Measurements from ENCODE around the gene BROX.
"Not testable (repeated sequence)": the region's sequence is repeated elsewhere in the genome, so short reads cannot be mapped to it uniquely, and the experiment has no call there.

DNA sequence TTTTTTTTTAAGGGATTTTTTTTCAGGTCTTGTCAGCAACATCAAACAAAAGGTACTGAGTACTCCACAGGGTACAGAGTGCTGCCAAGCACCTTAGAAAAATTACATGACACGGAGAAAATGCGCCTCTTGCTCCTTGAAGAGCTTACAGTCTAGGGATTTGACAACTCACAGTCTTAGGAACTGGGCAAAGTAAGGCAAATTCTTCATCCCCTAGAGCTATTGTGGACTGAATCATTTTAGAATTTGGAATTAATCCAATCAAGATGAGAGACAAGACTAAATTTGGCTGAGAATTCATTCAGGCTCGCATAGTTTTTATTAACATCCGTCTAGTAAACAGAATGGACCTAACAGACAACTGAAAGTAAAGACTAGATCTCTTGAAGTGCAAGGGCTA lies 44.2 kb upstream of the BROX start:
- not testable (repeated sequence) for TF ChIP-seq POLR2A (IDR thresholded peaks at IDR 0.05; ENCODE audit: low read depth); CTCF (IDR thresholded peaks at IDR 0.05); POLR2AphosphoS5 (IDR thresholded peaks at IDR 0.05)

Data from esophagus muscularis mucosa (tissue), 3 donors.